ENCODE results near the gene WDR33.

DNA sequence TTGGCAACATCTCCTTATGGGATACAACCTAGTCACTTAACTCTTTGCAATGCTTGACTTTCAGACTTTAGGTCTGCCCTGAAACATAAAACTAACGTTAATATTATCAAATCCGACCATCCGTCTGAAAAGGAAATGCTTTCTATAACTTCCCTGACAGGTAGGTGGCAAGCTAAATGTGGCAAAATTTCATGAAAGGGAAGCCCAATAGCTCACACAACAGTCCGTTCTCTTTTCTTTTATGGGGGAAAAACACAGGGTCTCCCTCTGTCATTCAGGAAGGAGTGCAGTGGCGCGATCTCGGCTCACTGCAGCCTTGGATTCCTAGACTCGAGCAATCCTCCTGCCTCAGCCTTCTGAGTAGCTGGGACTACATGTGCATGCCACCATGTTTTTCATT, 56.8 kb downstream of the WDR33 start:
- TF ChIP-seq POLR2AphosphoS5 (IDR thresholded peaks at IDR 0.05; ENCODE audit: low read depth, low read length) (no peak), SSRP1 (CRISPR knock-in tag; IDR thresholded peaks at IDR 0.05) (no peak), HIVEP1 (CRISPR knock-in tag; IDR thresholded peaks at IDR 0.05) (no peak)
- TF ChIP-seq, protein P1, sequence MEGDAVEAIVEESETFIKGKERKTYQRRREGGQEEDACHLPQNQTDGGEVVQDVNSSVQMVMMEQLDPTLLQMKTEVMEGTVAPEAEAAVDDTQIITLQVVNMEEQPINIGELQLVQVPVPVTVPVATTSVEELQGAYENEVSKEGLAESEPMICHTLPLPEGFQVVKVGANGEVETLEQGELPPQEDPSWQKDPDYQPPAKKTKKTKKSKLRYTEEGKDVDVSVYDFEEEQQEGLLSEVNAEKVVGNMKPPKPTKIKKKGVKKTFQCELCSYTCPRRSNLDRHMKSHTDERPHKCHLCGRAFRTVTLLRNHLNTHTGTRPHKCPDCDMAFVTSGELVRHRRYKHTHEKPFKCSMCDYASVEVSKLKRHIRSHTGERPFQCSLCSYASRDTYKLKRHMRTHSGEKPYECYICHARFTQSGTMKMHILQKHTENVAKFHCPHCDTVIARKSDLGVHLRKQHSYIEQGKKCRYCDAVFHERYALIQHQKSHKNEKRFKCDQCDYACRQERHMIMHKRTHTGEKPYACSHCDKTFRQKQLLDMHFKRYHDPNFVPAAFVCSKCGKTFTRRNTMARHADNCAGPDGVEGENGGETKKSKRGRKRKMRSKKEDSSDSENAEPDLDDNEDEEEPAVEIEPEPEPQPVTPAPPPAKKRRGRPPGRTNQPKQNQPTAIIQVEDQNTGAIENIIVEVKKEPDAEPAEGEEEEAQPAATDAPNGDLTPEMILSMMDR (CRISPR knock-in tag; IDR thresholded peaks at IDR 0.05) = no peak
- TF ChIP-seq, protein P2, sequence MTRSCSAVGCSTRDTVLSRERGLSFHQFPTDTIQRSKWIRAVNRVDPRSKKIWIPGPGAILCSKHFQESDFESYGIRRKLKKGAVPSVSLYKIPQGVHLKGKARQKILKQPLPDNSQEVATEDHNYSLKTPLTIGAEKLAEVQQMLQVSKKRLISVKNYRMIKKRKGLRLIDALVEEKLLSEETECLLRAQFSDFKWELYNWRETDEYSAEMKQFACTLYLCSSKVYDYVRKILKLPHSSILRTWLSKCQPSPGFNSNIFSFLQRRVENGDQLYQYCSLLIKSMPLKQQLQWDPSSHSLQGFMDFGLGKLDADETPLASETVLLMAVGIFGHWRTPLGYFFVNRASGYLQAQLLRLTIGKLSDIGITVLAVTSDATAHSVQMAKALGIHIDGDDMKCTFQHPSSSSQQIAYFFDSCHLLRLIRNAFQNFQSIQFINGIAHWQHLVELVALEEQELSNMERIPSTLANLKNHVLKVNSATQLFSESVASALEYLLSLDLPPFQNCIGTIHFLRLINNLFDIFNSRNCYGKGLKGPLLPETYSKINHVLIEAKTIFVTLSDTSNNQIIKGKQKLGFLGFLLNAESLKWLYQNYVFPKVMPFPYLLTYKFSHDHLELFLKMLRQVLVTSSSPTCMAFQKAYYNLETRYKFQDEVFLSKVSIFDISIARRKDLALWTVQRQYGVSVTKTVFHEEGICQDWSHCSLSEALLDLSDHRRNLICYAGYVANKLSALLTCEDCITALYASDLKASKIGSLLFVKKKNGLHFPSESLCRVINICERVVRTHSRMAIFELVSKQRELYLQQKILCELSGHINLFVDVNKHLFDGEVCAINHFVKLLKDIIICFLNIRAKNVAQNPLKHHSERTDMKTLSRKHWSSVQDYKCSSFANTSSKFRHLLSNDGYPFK (CRISPR knock-in tag; IDR thresholded peaks at IDR 0.05; ENCODE audit: borderline replicate concordance) = no peak
